Karpas-422 (cell line): ENCODE data around the gene TMEM143. TPM values are rescaled to one million over a fixed set of nuclear protein-coding genes. Genes with fewer than 3 reads are reported as not detected.

ENCODE experiments used
- total RNA-seq: library from RNA; depleted of rRNA; stranded (reverse); fragments of >200 nt; shearing (Covaris generic); gene quantifications from 2 replicates; pipeline ENCODE4 v1.2.3, GENCODE V29; 2014; ENCODE audit warnings: low replicate concordance; rRNA removed

TMEM143 gene
- total RNA-seq, 1 experiment from 2014 or later, result 7.8 TPM

Other genes starting within 250 kb of the TMEM143 start
- 50.1 and 95.1 TPM in 2 replicates for gene LIG1, start 193.6 kb downstream of the TMEM143 start, total RNA-seq
- 2.3 and 6.2 TPM in 2 replicates for gene ZSWIM9, start 193.3 kb downstream of the TMEM143 start, total RNA-seq
- gene CARD8, start 108.0 kb downstream of the TMEM143 start, total RNA-seq, result 72.3 and 137 TPM in 2 replicates
- not detected in 2 replicates for gene ZNF114, start 93.9 kb downstream of the TMEM143 start, total RNA-seq
- gene EMP3, start 38.4 kb downstream of the TMEM143 start, total RNA-seq, result 64.7 and 77.3 TPM in 2 replicates
- not detected in 2 replicates for gene SYNGR4, start 427 bp upstream of the TMEM143 start, total RNA-seq
- gene KDELR1, start 27.6 kb upstream of the TMEM143 start, total RNA-seq, result 39.5 and 53.7 TPM in 2 replicates
- gene GRIN2D, start 29.7 kb upstream of the TMEM143 start, total RNA-seq, result not detected in 2 replicates
- gene GRWD1, start 82.0 kb upstream of the TMEM143 start, total RNA-seq, result 15.9 and 22.2 TPM in 2 replicates
- gene KCNJ14, start 91.6 kb upstream of the TMEM143 start, total RNA-seq, result 0.69 and 1.1 TPM in 2 replicates
- gene CYTH2, start 105.4 kb upstream of the TMEM143 start, total RNA-seq, result 32.5 and 60.4 TPM in 2 replicates
- 0.54 TPM in 1 of 2 replicates, not detected in the other for gene LMTK3, start 147.9 kb upstream of the TMEM143 start, total RNA-seq
- not detected in 2 replicates for gene SULT2B1, start 188.2 kb upstream of the TMEM143 start, total RNA-seq
- gene SPACA4, start 242.8 kb upstream of the TMEM143 start, total RNA-seq, result not detected in 2 replicates